Activated naive CD8-positive, alpha-beta T cell treated with anti-CD3 and anti-CD28 coated beads, Interleukin-2, amount 10 ng/mL, durations not matched to agents 7 days and 5 days (primary cell): ENCODE measurements around the gene FOXN3. TPM values are rescaled to one million over a fixed set of nuclear protein-coding genes. Genes with fewer than 3 reads are reported as not detected.

Experiments
- ATAC-seq: fragments of 150-1000 bp; cut with Tn5 transposase; one replicate; pipeline ENCODE4 v1.10.0; 2021; ENCODE audit warnings: low read depth, moderate library complexity
- POLR2A ChIA-PET: fragments of 350-600 bp; sonication (Branson Sonifier 250); formaldehyde crosslinking; loops from one replicate; lab custom pipeline; 2021; ENCODE audit warnings: antibody characterized with exemption; lab: Charles Lee
- DNase-seq: peaks from one replicate; pipeline ENCODE4 v3.0.0; 2021
- H3K27ac Mint-ChIP-seq: one replicate; pipeline ENCODE4 v1.8.0; 2022; ENCODE audit warnings: mild to moderate bottlenecking, mixed read lengths
- H3K27me3 Mint-ChIP-seq: one replicate; pipeline ENCODE4 v1.8.0; 2022; ENCODE audit warnings: mild to moderate bottlenecking, moderate library complexity, mixed read lengths
- H3K36me3 Mint-ChIP-seq: one replicate; pipeline ENCODE4 v1.8.0; 2021; ENCODE audit warnings: mild to moderate bottlenecking, mixed read lengths
- H3K4me1 Mint-ChIP-seq: one replicate; pipeline ENCODE4 v1.8.0; 2021; ENCODE audit warnings: mixed read lengths
- H3K4me3 Mint-ChIP-seq: one replicate; pipeline ENCODE4 v1.8.0; 2022; ENCODE audit warnings: mild to moderate bottlenecking, moderate library complexity, mixed read lengths
- H3K9me3 Mint-ChIP-seq: one replicate; pipeline ENCODE4 v1.8.0; 2021; ENCODE audit warnings: mixed read lengths
- total RNA-seq, 2 experiments: library from RNA; stranded (reverse); gene quantifications; one replicate each; pipeline ENCODE4 v1.2.3, GENCODE V29; 2021

FOXN3 gene
- total RNA-seq, 2 experiments from 2014 or later = 101 to 102 TPM

- no peak overlapping the region for H3K27ac Mint-ChIP-seq
- H3K4me1 Mint-ChIP-seq = peaks cover 33% of the 10 kb centered on the region
- H3K4me3 Mint-ChIP-seq = peak overlapping the region; percentile 9
- no peak for DNase-seq
- no peaks in the 10 kb centered on the region for H3K27me3 Mint-ChIP-seq
- ATAC-seq = peak; percentile 84
- POLR2A ChIA-PET = no interaction called here
- peaks cover 11% of the 10 kb centered on the region for H3K9me3 Mint-ChIP-seq
- peaks cover 18% of the 10 kb centered on the region for H3K36me3 Mint-ChIP-seq
Measured at GRCh38 chr14:89240414-89240813, 176.6 kb downstream of the FOXN3 start.

- peaks cover 27% of the 10 kb centered on the region for H3K4me1 Mint-ChIP-seq
- ATAC-seq (no peak), DNase-seq (no peak)
- H3K27ac Mint-ChIP-seq = no peak overlapping the region
- no peaks in the 10 kb centered on the region for H3K27me3 Mint-ChIP-seq
- H3K9me3 Mint-ChIP-seq = peaks cover 12% of the 10 kb centered on the region
- no peak overlapping the region for H3K4me3 Mint-ChIP-seq
- POLR2A ChIA-PET = no interaction called here
- peaks cover 24% of the 10 kb centered on the region for H3K36me3 Mint-ChIP-seq
Measured at GRCh38 chr14:89239023-89239422, 178.0 kb downstream of the FOXN3 start.

GRCh38 chr14:89237921-89238529, 179.0 kb downstream of the FOXN3 start:
- Mint-ChIP-seq H3K27me3 (no peaks in the 10 kb centered on the region), H3K9me3 (peaks cover 12% of the 10 kb centered on the region), H3K4me1 (peaks cover 25% of the 10 kb centered on the region), H3K27ac (no peak overlapping the region), H3K36me3 (peaks cover 25% of the 10 kb centered on the region), H3K4me3 (no peak overlapping the region)
- DNase-seq = no peak
- ATAC-seq = no peak
- POLR2A ChIA-PET = no interaction called here

GRCh38 chr14:89236851-89237250, 180.2 kb downstream of the FOXN3 start:
- POLR2A ChIA-PET = no interaction called here
- ATAC-seq (no peak), DNase-seq (no peak)
- no peaks in the 10 kb centered on the region for H3K27me3 Mint-ChIP-seq
- no peak overlapping the region for H3K4me3 Mint-ChIP-seq
- peaks cover 12% of the 10 kb centered on the region for H3K9me3 Mint-ChIP-seq
- peaks cover 27% of the 10 kb centered on the region for H3K4me1 Mint-ChIP-seq
- H3K27ac Mint-ChIP-seq = no peak overlapping the region
- peaks cover 27% of the 10 kb centered on the region for H3K36me3 Mint-ChIP-seq

GRCh38 chr14:89233184-89233583, 183.8 kb downstream of the FOXN3 start:
- Mint-ChIP-seq H3K27ac (no peak overlapping the region), H3K4me1 (peaks cover 12% of the 10 kb centered on the region), H3K9me3 (peaks cover 12% of the 10 kb centered on the region), H3K27me3 (no peaks in the 10 kb centered on the region), H3K36me3 (peaks cover 38% of the 10 kb centered on the region), H3K4me3 (no peak overlapping the region)
- DNase-seq = no peak
- no peak for ATAC-seq
- POLR2A ChIA-PET = no interaction called here

GRCh38 chr14:89232265-89233070, 184.6 kb downstream of the FOXN3 start:
- H3K4me3 Mint-ChIP-seq = no peak overlapping the region
- H3K27ac Mint-ChIP-seq = no peak overlapping the region
- DNase-seq (no peak), ATAC-seq (no peak)
- peaks cover 7% of the 10 kb centered on the region for H3K9me3 Mint-ChIP-seq
- no peaks in the 10 kb centered on the region for H3K27me3 Mint-ChIP-seq
- H3K36me3 Mint-ChIP-seq = peaks cover 33% of the 10 kb centered on the region
- H3K4me1 Mint-ChIP-seq = peaks cover 8% of the 10 kb centered on the region
- POLR2A ChIA-PET = no interaction called here

- no peak overlapping the region for H3K4me3 Mint-ChIP-seq
- no peak overlapping the region for H3K27ac Mint-ChIP-seq
- peaks cover 4% of the 10 kb centered on the region for H3K9me3 Mint-ChIP-seq
Measured at GRCh38 chr14:89231426-89232113, 185.5 kb downstream of the FOXN3 start.

GRCh38 chr14:89228921-89229639, 188.0 kb downstream of the FOXN3 start:
- Mint-ChIP-seq H3K9me3 (no peaks in the 10 kb centered on the region), H3K4me1 (peaks cover 18% of the 10 kb centered on the region), H3K36me3 (peaks cover 23% of the 10 kb centered on the region), H3K27me3 (no peaks in the 10 kb centered on the region), H3K27ac (no peak overlapping the region), H3K4me3 (no peak overlapping the region)
- ATAC-seq (no peak), DNase-seq (no peak)
- POLR2A ChIA-PET = no interaction called here

More at GRCh38 chr14:89231426-89232113, 185.5 kb downstream of the FOXN3 start:
- DNase-seq = no peak
- no peak for ATAC-seq
- H3K27me3 Mint-ChIP-seq = no peaks in the 10 kb centered on the region
- POLR2A ChIA-PET = no interaction called here
- peaks cover 32% of the 10 kb centered on the region for H3K36me3 Mint-ChIP-seq
- peaks cover 9% of the 10 kb centered on the region for H3K4me1 Mint-ChIP-seq

GRCh38 chr14:89227496-89227836, 189.6 kb downstream of the FOXN3 start:
- H3K9me3 Mint-ChIP-seq = no peaks in the 10 kb centered on the region
- H3K27me3 Mint-ChIP-seq = no peaks in the 10 kb centered on the region
- no peak overlapping the region for H3K4me3 Mint-ChIP-seq
- H3K4me1 Mint-ChIP-seq = peaks cover 12% of the 10 kb centered on the region
- peaks cover 22% of the 10 kb centered on the region for H3K36me3 Mint-ChIP-seq
- no peak for DNase-seq
- POLR2A ChIA-PET = no interaction called here
- no peak overlapping the region for H3K27ac Mint-ChIP-seq
- no peak for ATAC-seq

- Mint-ChIP-seq H3K4me3 (no peak overlapping the region), H3K36me3 (peaks cover 22% of the 10 kb centered on the region), H3K4me1 (peaks cover 12% of the 10 kb centered on the region), H3K9me3 (no peaks in the 10 kb centered on the region), H3K27ac (no peak overlapping the region), H3K27me3 (no peaks in the 10 kb centered on the region)
- no peak for ATAC-seq
- no peak for DNase-seq
- POLR2A ChIA-PET = no interaction called here
Measured at GRCh38 chr14:89226801-89227495, 190.1 kb downstream of the FOXN3 start.

GRCh38 chr14:89225607-89226006, 191.4 kb downstream of the FOXN3 start:
- DNase-seq (no peak), ATAC-seq (no peak)
- Mint-ChIP-seq H3K4me1 (peaks cover 16% of the 10 kb centered on the region), H3K27ac (no peak overlapping the region), H3K4me3 (no peak overlapping the region), H3K36me3 (peaks cover 20% of the 10 kb centered on the region), H3K9me3 (no peaks in the 10 kb centered on the region), H3K27me3 (no peaks in the 10 kb centered on the region)
- POLR2A ChIA-PET = no interaction called here

- DNase-seq (no peak), ATAC-seq (peak; percentile 85)
- Mint-ChIP-seq H3K9me3 (no peaks in the 10 kb centered on the region), H3K27me3 (no peaks in the 10 kb centered on the region), H3K4me1 (peaks cover 14% of the 10 kb centered on the region), H3K27ac (no peak overlapping the region), H3K4me3 (no peak overlapping the region), H3K36me3 (peaks cover 8% of the 10 kb centered on the region)
- POLR2A ChIA-PET = no interaction called here
Measured at GRCh38 chr14:89221109-89221810, 195.8 kb downstream of the FOXN3 start.
